AG10803 (cell line): ENCODE measurements around the gene ECE2.

ENCODE experiments used
- DNase-seq: peaks from one replicate; pipeline ENCODE4 v3.0.0; 2010; ENCODE audit warnings: low read depth
- H3K4me3 ChIP-seq: 2 replicates; pipeline ENCODE4 v1.5.1; 2011; ENCODE audit warnings: mild to moderate bottlenecking, low read length, control low read depth
- TF ChIP-seq, protein P1 (sequence below): conservative IDR thresholded peaks from 2 replicates; pipeline ENCODE4 v1.5.1; 2011; ENCODE audit warnings: mild to moderate bottlenecking, low read length, control low read depth, inconsistent platforms

ECE2 gene

DNA sequence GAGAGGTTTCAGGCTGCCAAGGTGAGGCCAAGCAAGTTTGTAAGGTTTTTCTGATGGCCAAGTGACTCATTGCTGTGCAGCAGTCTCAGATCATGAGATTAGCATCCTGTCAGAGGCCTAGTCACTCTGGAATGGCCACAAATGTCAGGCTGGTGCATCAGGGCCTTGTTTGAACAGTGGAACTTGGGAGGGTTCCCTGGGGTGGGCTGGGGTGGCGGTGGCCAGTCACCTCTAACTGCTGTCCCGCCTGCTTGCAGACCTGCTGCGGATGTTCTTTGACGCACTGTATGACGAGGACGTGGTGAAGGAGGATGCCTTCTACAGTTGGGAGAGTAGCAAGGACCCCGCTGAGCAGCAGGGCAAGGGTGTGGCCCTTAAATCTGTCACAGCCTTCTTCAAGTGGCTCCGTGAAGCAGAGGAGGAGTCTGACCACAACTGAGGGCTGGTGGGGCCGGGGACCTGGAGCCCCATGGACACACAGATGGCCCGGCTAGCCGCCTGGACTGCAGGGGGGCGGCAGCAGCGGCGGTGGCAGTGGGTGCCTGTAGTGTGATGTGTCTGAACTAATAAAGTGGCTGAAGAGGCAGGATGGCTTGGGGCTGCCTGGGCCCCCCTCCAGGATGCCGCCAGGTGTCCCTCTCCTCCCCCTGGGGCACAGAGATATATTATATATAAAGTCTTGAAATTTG lies 58.8 kb downstream of the ECE2 start:
- no peak overlapping the region for H3K4me3 ChIP-seq
- TF ChIP-seq, protein P1, sequence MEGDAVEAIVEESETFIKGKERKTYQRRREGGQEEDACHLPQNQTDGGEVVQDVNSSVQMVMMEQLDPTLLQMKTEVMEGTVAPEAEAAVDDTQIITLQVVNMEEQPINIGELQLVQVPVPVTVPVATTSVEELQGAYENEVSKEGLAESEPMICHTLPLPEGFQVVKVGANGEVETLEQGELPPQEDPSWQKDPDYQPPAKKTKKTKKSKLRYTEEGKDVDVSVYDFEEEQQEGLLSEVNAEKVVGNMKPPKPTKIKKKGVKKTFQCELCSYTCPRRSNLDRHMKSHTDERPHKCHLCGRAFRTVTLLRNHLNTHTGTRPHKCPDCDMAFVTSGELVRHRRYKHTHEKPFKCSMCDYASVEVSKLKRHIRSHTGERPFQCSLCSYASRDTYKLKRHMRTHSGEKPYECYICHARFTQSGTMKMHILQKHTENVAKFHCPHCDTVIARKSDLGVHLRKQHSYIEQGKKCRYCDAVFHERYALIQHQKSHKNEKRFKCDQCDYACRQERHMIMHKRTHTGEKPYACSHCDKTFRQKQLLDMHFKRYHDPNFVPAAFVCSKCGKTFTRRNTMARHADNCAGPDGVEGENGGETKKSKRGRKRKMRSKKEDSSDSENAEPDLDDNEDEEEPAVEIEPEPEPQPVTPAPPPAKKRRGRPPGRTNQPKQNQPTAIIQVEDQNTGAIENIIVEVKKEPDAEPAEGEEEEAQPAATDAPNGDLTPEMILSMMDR, result no peak
- DNase-seq, result peak; percentile 67

DNA sequence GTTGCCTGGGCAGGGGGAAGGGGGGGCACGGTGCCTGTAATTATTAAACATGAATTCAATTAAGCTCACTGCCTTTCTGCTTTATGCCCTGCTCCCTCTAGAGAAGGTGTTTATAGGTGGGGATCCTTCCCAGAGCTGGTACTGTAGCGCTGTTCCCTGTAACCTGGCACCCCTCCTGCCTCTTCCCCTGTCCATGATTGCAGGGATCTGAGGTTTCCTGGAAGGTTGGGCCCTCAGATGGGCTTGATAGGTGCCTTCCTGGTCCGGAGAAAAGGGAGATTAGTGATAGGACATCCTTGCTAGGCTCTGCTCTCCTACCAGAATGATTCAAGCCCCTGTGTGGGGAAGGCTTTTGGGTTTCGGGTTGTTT lies 59.5 kb downstream of the ECE2 start:
- DNase-seq, result peak; percentile 15
- H3K4me3 ChIP-seq, result peak overlapping the region; percentile 73; the same call in 1 of the 2 replicates
- TF ChIP-seq, protein P1, result no peak

DNA sequence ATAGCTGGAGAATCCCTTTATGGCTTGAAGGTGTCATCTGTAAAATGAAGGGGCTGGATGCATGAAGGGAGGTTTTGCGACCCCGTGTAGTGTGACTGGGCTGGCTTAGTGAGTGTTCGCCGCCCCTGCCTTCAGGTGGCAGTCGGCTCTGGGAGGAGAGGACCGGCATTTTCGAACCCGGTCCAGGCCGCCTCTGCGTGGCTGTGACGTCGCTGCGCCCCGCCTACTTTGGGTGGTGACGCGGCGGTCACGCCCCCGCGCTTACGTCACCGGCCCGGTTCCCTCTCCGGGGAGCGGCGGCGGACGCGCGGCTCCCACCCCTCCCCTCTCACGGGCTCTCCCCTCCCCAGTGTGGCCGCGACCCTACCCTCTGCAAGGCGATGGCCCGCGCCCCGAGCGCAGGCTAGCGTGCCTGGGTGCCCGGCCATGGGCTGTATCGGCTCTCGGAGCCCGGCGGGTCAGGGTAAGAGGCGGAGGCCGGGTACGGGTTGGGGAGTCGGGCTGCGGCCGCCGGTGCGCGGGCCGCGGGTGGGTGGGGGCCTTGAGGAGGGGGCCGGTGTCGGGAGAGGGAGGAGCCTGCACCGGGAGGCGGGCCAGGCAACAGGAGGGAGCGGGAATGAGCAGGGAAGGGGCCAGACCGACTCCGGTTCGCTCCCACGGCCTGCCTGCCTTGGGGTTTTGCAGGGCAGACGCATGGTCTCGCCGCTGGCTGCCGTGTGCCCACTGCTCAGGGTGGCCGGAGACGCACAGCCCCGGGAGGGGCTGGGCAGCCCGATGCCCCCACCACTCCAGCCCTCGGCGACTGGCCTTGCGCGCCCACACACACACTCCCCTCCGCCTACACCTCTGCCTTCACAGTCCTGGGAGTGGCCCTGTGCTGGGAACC lies 60.1 kb downstream of the ECE2 start:
- H3K4me3 ChIP-seq, result peak overlapping the region; percentile 73
- DNase-seq, result peak; percentile 66
- TF ChIP-seq, protein P1, result no peak

DNA sequence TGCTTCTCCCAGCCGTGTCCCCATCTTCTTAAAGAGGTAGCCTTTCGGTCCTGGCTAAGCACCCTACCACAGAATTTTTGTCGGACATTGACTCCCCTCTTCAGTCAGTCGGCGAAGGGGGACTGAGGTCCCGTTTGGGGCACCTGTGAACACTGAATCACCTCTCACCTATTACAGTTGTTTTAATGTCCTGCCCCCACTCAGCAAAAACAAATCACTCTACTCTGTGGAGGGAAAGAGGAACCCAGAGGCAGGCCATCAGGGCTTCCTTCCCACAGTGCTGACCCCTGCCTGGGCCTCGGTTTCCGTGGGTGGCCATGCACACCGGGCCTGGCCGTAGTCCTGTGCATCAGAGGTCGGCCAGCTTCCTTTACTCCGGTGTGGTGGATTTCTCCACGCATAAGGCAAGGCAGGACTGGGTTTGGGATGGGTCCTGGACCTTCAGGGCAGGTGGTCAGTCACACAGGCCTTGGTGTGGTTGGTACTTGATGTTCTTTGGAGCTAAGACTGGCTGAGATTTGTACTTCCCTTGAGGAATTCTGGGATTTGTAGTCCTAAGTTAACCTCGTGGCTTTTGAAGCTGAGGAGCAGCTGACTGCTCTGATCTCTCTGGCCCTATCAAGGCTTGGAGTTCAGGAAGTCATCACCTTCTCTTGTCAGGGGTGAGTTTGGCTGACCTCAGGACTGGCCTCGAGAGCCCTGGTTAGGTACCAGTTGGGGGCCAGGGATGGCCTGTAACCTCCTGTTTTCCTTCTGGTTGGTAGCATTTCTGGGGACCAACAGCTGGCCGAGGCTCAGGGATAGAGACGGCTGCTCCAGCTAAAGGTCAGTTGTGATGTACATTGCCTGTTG lies 61.0 kb downstream of the ECE2 start:
- peak; percentile 70 for DNase-seq
- H3K4me3 ChIP-seq, result peak overlapping the region; percentile 73
- TF ChIP-seq, protein P1, result no peak

DNA sequence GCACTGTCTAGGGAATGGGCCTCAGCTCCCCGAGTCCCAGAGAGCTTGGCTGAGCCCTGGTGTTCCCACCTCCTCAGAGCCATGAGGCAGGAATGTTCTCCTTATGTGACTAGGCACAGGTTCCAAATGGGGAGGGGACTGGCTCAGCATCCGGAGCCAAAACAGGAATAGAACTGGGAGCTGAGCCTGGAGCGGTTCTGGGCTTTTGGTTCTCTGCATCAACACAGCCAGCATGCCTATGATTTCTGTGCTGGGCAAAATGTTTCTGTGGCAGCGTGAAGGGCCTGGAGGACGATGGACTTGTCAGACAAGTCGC lies 61.5 kb downstream of the ECE2 start, which contains the start of gene FAM131A:
TSS of gene FAM131A (plus strand) at position 202 of the 316 bp plus-strand sequence. CDS start at position 233, 31 bp downstream.
- TF ChIP-seq, protein P1, result no peak
- DNase-seq, result peak; percentile 50
- peak within 1 kb of the TSS; percentile 73 for H3K4me3 ChIP-seq

DNA sequence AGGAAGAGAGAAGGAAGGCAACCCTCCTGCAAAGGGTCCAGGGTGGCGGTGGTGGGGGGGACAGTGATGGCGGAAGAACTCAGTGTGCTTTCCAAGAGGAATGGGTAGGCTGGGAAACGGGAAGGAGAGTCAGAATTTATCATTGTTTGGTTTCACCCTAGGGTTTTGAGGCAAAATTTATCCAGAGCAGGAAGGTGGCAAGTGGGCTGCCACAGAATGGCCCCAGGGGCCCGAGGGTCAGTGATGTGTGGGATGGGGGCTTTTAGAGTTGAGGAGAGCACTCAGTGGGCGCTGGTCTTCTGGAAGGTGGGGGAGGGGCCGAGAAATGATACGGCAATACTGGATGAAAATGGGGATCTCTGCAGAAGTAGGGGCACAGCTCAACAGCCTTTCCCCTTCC lies 62.2 kb downstream of the ECE2 start:
- H3K4me3 ChIP-seq, result no peak overlapping the region
- TF ChIP-seq, protein P1, result no peak
- no peak for DNase-seq
